GM19395 (cell line): Measurements from ENCODE around the gene XRCC6.
"Not testable (repeated sequence)": the region's sequence is repeated elsewhere in the genome, so short reads cannot be mapped to it uniquely, and the experiment has no call there.

Experiments used
- ATAC-seq: cut with Tn5 transposase; IDR thresholded peaks from one replicate; pipeline ENCODE4 v1.9.1; 2021; ENCODE audit warnings: mild to moderate bottlenecking, moderate library complexity; ENCODE audit not compliant: unreplicated experiment

XRCC6 gene

DNA sequence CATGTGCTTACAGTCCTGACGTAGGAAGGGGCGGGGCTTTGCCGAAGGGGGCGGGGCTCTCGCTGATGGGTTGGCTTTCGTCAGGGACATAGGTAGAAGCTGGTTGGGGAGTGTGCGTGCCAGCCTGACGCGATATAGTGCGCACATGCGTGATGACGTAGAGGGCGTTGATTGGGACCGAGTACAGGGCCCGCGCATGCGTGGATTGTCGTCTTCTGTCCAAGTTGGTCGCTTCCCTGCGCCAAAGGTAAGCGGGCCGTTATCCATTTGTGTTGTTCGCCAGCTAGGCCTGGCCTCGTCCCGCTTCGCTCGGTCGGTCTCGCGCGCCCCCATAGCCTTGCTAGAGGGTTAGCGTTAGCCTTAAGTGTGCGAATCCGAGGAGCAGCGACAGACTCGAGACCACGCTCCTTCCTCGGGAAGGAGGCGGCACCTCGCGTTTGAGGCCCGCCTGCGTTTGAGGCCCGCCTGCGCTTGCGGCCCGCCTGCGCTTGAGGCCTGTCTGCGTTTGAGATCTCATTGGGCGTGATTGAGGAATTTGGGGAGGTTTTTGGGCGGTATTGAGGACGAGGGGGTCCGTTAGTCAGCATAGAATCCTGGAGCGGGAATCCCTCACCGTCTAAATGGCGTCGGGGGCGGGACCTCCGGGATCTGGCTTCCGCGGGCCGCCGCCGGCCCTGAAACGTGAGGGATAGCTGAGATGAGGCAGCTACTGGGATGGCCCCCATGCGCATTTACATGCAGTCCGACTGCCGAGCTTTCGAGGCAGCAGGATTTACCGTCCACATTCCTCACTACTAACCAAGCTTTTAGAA, at the start of gene XRCC6:
Gene XRCC6 (plus strand): TSS at position 197 of the 812 bp plus-strand sequence. CDS start 710 bp downstream, outside the sequence.
- peak; percentile 73 for ATAC-seq

- no peak for ATAC-seq
These were observed 49.3 kb upstream of the XRCC6 start for GRCh38 chr22:41571786-41572185.

GRCh38 chr22:41572305-41572704, 48.8 kb upstream of the XRCC6 start:
- not testable (repeated sequence) for ATAC-seq

- no peak for ATAC-seq
These were observed 47.4 kb upstream of the XRCC6 start for GRCh38 chr22:41573677-41574076.

GRCh38 chr22:41574847-41575381, 46.2 kb upstream of the XRCC6 start:
- no peak for ATAC-seq

DNA sequence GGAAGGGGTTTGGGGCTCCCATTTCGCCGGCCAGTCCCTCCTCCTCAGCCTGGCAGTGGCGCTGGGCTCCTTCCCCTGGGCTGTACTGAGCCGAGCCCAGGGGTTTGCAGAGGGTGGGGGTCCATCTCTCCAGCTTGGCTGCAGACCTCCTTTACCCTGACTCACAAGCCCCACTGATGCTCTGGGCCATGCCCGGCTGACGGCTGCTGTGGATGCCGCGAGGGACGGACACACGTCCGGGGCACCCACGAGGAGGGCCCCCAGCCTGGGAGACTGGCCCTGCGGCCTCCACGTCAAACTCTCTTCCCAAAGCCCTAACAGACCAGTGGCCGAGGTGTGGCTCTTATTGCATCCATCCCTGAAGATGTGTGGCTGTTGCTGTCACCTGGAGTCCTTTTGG, 45.6 kb upstream of the XRCC6 start:
- ATAC-seq, result no peak

DNA sequence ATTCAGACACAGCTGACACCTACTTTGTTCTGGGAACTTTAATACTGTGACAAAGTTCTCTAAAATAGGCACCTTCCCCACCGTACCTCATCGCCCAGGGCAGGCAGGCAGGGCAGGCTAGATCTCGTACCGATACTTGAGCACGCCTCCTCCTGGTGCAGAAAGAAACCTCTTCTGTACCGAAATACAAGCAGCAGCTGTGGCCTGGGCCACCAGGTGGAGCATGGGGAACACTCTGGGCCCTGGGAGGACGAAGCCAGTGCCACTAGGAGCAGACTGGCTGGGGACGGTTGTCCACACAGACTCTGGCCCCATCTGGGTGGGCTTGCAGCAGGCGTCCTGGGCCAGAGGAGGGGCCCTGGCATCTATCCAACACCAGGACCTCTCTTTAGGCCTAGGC, 44.2 kb upstream of the XRCC6 start:
- ATAC-seq, result no peak

DNA sequence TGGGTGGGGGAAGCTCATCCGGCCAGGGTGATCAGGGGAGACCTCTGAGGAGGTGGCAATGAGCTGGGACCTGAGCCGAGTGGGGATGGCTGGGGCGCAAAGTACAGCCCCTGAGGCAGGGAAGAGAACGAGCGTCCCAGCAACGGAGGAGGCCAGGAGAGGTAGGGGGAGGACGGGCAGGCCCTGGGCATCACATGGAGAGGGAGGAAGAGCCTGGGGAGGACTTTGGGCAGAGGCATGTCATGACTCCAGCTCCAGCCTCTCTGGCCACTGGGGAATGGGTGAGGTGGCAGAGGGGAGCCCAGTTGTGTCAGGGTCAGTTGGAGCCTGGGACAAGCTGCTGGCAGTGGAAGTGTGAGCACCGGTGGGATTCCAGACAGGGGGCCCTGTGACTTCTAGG, 43.0 kb upstream of the XRCC6 start:
- ATAC-seq, result no peak

GRCh38 chr22:41578818-41579217, 42.3 kb upstream of the XRCC6 start:
- ATAC-seq, result no peak

DNA sequence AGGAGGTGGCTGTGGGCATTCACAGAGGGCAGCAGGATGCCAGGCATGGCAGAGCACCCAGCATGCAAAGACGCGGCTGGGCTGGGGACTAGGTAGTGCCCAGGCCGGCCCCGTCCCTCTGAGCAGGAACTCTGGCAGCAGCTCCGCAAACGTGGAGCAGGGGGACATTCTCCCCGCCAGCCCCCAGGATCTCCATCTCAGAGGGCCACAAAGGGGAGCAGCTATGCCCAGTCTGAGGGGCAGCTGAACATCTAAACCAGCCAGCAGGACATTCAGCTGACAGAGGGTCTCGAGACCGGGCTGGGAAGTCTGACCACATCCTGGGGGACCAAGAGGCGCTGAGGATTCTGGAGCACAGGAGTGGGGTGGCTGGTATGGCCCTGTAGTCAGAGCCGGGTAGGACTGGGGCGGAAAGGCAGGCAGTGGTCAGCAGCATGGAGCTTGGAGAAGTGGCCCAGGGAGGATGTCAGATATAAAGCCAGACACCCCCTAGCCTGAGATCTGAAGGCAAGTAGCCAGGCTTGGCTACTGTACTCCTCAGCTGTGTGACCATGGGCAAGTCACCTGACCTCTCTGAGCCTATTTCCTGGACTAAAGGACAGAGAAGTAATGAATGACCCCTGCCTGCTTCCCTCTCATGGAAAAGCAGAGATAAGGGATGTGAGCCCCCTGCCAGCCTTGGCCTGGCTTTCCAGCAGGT, 41.6 kb upstream of the XRCC6 start:
- ATAC-seq, result no peak

DNA sequence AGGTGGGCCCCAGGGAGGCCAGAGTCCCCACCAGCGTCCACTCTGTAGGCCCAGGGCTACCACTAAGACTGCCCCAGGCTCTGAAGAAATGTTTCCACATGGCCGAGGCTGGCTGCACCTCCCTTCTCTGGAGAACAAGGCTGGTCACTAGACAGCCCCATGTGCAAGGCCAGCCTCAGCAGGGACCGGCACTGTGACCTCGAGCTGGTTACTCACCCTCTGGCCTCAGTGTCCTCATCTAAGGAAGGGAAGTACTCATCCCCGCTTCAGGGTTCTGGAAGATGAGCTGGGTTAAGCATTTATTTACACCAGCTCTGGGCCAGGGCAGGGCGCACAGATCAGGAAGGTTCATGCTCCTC, 41.1 kb upstream of the XRCC6 start:
- ATAC-seq, result no peak

DNA sequence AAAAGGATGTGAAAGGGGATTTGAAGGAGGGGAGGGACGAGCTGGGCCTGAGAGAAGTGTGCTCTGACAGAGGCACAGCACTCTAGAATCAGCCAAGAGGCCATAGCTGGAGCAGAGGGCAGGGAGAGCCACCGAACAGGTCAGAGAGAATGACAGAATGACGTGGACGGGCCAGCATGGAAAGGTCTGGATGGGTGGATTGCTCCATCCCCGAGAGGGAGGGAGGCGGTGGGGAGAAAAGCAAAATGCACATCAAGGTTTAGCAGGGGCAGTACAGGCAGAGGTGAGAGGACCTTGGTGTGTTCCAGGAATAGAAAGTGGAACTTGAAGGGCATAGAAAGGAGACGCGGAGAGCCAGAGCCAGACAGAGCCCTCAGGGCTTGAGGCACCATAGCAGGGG, 38.4 kb upstream of the XRCC6 start:
- no peak for ATAC-seq

GRCh38 chr22:41584881-41585280, 36.2 kb upstream of the XRCC6 start:
- ATAC-seq, result no peak

DNA sequence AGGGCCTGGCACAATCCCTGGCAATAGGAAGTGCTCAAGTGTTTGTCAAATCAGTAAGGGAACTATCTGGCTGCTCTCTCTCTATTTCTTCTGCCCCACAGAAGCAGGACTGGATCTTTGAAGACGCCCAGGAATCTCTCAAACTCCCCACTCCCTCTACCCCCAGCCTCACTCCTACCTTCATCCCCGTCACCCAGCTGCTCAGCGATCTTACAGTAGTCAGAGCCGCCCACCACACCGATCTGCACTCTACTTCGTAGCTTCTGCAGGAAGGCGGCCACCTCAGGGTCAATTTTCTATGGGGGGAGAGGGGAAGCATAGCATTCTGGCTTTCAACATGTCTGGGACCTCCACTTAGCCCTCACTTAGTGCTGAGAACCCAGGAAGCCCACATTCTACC, 35.2 kb upstream of the XRCC6 start:
- ATAC-seq, result no peak

DNA sequence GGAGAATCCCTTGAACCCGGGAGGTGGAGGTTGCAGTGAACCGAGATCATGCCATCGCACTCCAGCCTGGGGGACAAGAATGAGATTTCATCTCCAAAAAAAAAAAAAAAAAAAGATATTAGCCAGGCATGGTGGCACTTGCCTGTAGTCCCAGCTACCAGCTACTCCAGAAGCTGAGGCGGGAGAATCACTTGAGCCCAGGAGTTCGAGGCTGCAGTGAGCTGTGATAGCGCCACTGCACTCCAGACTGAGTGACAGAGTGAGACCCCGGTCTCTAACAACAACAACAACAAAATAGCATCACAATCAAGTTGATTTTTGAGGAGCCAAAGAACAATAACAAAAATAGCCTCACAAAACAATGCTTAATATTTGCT, 33.8 kb upstream of the XRCC6 start:
- ATAC-seq, result no peak

GRCh38 chr22:41589391-41590241, 31.5 kb upstream of the XRCC6 start, which contains the start of gene PMM1:
TSS of gene PMM1 (minus strand) at chr22:41589840. CDS start at chr22:41589805, 35 bp downstream.
- ATAC-seq, result peak; percentile 89

DNA sequence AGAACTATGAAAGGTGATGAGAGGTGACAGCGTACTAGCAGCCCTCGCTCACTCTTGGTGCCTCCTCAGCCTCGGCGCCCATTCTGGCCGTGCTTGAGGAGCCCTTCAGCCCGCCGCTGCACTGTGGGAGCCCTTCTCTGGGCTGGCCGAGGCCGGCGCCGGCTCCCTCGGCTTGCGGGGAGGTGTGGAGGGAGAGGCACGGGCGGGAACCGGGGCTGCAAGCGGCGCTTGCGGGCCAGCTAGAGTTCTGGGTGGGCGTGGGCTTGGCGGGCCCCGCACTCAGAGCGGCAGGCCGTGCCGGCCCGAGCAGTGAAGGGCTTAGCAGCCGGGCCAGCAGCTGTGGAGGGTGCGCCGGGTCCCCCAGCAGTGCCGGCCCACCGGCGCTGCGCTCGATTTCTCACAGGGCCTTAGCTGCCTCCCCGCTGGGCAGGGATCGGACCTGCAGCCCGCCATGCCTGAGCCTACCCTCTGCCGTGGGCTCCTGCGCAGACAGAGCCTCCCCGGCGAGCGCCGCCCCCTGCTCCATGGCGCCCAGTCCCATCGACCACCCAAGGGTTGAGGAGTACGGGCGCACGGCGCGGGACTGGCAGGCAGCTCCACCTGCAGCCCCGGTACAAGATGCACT, 27.6 kb upstream of the XRCC6 start:
- ATAC-seq, result not testable (repeated sequence)

GRCh38 chr22:41595703-41596102, 25.4 kb upstream of the XRCC6 start:
- no peak for ATAC-seq

- no peak for ATAC-seq
These were observed 24.1 kb upstream of the XRCC6 start for GRCh38 chr22:41596776-41597634.

DNA sequence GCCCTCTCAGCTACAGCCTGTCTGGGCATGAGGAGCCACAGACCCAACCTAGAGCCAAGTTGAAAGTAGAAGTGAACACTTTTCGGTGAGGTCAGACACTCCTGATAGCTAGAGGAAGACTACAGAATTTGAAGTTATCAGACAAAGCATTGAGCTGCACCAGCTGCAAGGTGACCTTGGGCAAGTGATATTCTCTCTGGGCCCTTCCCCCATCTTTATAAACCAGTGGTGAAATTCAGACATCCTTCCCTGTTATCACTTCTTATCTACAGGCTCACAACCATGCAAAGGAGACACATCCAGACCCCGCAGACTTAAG, 23.5 kb upstream of the XRCC6 start:
- ATAC-seq, result no peak
